NCI-H345 (cell line): Measurements from ENCODE around the gene RGS11.

Experiments
- DNase-seq: peaks from one replicate; lab custom pipeline; 2025; lab: John Stamatoyannopoulos, UW

Gene RGS11

DNA sequence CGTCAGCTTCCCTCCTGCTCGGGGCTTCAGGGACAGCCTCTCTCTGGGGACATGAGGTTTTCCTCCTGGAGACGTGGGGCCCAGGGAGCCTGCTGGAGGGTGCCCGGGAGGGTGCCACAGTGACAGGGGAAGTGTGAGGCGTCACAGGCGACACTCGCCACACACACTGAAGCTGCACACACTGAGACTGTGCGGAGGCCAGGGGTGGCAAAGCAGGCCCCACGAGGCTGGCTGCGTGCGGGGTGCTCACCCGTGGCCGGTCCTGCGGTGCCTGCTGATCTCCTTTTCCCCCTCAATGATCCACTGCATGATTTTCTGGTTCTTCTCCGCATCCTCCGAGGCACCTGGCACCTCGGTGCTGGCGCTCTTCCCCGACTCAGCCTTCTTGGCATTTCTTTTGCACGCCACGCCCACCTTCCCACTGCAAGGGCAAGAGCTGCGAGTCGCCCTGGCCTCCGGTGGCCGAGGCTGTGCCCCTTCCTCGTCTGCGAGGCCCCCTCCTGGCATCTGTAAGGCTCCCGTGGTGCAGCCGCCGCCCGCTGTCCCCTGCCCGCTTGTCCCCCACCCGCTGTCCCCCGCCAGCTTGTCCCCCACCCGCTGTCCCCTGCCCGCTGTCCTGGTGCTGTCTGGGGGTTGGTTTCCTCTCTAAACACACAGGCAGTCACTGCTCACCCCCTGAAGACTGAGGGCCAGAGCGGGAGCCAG lies 21.2 kb upstream of the RGS11 start:
- DNase-seq = no peak

DNA sequence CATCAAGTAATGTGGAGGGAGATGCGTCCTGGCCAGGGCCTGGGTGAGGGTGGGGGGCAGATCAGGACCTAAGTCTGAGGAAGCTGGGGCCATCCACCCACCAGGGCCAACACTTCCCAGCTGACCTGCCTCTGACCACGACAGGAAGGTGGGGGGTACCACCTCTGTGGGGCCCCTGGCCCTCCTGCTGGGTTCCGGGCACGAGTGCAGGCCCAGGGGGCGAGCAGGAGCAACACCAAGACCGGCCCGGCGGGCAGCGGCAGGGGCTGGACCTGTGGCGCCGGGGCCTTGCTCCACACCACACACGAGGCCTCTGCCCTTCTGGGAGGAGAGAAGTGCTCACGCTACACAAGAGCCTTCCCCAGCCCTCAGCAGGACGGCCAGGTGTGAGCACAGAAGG lies 20.5 kb upstream of the RGS11 start:
- DNase-seq = no peak

DNA sequence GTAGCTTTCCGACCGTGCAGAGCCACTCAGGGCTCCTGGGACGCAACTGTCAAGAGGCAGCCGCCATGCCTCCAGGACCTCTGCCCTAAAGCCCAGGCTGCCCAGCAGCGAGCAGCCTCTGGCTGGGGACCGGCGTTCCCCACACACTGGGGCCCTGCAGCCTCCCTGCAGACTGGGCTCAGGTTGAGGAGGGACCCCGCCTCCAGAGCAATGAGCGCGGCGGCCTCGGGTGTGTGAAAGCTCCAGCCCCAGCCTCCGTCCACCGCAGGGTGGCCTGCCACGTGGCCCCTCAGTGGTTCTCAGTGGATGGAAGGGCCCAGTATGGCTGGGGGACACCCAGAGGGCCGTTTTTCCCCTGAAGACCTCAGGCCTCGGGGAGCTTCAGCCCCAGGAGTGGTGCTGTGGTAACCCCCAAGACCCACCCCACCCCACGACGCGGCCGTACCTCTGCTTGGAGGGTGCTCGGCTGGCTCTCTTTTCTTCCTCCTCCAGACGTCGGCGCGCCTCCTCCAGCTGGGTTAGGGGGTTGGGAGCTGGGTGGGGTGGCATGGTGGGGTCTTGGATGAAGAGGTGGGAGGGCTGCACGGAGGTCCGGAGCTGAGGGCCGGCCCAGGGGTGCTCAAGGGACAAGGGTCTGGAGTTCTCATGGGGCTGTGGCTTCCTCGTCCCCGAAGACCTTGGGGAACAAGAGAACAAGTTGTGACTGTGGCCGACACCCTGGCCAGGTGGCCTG lies 17.5 kb upstream of the RGS11 start:
- DNase-seq = no peak

DNA sequence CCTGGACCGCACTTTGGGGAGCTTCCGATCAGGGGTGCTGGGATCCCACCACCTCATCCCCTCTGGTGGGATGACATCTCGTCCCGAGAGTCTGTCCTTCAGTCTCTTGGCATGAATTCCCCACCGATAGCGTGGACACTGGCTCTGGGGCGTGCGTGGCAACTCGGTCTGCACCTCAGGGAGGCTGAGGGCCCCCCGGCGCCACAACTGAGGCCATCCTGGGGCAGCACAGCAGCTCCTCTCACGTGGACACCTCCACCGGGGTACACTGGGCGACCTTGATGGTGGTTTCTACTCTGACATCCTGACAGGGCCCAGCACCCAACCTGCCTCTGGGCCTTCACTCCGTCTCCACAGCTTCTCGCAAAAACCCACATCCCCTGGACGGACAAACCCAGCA lies 15.8 kb upstream of the RGS11 start:
- no peak for DNase-seq

DNA sequence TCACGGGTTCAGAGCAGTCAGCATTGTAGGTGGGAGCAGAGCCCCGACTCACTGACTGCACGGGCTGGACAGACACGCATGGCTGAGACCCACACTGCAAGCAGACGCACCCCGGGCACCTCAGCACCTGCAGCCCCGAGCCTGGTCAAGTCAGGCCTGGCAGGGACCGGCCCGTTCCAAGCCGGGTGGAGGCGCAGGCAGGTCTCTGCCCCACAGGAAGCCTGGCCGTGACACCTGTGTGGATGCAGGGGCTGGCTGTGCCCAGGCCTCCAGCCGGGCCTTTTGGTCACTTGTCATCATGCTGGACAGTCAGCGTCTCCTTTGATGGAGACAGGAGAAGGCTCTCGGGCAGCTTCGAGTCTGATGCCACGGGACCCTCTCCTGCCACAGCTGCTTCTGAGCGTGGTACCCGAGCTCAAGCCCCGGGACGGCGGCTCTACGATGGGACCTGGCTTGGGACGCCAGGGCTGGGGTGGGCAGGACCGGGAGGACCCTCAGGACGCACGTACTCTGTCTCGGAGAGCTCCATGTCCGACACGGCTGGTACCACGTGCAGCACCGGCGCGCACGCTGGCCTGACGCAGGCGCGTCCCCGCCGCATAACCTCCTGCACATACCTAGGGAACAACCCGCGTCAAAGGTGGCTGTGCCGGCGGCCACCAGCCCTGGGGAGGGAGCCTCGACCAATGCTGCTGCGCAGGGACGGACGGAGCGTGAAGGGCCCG lies 15.1 kb upstream of the RGS11 start:
- no peak for DNase-seq

DNA sequence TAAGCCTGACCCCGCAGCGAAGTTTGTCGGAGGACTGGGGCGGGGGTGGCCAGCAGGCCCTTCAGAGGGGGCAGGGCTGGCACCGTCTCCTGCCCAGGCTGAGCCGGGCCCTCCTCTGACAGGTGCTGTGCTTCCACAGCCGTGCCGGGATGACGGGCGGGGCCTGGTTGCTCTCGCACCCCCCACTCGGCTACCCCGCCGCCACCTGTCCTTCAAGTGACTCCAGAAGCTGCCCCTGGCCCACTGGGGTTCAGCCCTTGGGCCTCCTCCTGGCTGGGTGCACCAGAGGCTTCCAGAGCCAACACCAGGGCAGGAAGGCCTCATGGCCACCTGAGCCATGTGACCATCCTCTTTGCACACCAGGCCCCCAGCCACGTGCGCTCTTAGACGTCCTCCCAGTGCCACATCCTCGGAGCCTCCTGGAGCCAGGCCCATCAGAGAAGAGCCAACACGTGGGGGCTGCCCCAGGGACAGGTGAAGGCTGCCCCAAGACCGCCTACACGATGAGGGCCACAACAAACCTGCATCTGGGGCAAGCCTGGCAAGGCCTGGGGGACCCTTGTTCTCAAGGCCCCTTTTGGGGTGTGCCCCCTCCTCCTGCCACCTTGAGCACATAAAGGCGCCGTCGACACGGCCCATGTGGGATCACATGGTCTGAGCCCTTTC lies 14.4 kb upstream of the RGS11 start:
- no peak for DNase-seq

DNA sequence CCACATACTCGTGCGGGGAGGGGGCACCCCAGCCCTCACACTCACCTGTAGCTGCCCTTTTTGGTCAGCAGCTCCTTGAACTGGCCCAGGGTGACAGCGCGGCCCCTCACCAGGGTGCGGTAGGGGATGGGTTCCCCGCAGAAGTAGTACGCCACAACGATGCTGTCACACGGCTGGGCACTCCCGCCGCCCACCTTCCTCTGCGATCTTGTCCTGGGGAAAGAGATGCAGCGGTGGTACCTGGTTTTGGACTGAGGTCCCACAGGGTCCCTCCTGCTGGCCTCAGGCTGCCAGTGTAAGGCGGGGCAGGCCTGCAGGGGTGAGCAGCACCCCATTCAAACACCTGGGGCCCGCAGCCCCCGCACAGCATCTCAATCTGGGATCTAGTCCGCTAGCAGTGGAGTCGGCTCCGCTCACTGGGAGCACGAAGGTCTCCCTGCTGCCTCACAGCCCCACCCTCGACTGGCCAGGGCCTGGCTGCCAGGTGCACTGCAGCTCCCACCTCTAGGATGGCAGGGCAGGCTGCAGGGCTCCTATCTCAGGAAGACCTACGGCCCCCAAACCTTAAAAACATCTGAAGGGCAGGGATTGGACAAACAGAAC lies 13.8 kb upstream of the RGS11 start:
- DNase-seq = no peak

DNA sequence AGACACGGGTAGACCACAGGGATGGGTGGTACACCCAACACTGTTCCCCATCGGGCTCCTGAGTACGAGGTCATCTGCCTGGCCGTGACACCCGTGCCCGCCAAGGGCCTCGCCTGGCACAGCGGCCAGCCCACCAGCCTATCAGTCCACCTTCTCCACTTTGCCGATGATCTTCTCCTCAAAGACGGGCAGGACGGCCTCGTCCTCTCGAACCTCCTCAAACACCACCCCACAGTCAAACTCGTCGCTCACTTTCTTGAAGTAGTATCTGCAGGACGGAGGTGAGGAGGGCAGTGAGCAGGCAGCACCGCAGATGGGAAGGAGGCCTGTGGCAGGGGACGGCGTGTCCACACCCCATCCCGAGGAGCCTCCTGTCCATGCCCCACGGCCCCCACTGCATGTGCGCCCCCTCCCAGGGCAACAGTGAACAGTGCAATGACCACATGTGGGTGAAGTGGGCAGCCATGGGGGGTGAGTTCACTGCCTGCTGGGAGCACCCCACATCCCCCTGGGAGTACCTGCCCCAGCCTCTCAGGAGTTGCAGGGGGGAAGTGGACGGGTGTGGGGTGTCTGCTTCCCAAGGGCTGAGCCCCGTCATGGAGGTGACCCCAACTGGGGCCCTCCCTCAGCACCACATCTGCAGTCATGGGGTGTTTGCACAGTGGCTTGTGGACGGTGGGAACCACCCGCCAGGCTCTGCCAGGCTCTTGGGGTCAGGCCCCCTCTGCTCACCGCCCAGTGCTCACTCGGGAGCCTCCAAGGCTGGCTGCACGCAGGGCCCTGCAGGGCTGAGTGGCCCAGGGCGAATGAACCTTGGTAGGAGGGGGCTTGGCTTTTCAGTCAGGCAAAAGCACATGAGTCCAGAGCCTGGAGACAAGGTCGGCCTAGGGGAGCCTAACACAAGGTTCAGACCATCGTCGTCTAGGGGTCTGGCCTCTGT lies 12.5 kb upstream of the RGS11 start:
- no peak for DNase-seq

DNA sequence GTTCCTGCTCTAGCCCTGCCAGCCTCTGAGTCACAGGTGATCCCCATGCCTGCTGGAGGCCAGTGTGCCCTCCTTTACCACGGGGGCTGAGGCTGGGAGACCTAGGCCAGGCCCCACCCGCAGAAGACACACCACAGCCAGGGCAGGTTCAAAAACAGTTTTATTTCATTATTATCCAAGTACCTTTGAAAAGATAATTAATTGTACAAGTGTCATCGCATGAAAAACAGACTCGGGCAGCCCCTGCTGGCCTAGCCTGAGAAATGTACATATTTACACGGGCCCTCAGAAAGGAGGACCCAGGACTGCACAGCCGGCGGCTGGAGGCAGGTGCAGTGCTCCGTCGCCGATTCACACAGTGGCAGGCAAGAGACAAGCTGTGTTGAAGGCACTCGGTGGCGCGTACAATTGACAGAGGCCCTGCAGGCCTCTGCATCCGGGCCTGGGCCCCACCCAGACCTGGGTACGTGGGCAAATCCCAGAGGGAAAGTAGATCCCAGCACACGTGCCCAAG lies 11.6 kb upstream of the RGS11 start:
- DNase-seq = peak; percentile 84

DNA sequence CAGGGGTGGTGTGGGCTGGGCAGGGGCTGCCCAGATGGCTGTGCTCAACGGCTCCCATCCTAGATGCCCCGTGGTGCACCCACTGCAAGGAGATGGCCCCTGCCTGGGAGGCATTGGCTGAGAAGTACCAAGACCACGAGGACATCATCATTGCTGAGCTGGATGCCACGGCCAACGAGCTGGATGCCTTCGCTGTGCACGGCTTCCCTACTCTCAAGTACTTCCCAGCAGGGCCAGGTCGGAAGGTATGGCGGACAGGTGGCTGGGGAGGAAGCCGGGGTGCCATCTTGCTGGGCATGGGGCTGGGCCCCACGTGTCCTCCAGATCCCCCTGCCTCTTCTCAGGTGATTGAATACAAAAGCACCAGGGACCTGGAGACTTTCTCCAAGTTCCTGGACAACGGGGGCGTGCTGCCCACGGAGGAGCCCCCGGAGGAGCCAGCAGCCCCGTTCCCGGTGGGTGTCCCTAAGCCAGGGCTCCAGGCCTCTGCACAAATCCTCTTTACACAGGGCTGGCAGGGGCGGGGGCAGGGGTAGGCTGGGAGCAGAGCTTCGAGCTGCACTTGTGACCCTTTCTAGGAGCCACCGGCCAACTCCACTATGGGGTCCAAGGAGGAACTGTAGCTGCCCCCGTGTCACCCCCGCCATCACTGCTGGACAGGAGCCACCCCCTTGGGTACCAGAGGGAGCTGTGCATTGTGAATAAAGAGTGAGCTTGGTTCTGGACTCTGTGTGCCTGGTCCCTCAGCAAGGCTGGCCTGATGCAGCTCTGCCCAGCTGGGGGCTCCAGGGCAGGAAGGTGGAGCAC lies 10.9 kb upstream of the RGS11 start:
- DNase-seq = no peak

DNA sequence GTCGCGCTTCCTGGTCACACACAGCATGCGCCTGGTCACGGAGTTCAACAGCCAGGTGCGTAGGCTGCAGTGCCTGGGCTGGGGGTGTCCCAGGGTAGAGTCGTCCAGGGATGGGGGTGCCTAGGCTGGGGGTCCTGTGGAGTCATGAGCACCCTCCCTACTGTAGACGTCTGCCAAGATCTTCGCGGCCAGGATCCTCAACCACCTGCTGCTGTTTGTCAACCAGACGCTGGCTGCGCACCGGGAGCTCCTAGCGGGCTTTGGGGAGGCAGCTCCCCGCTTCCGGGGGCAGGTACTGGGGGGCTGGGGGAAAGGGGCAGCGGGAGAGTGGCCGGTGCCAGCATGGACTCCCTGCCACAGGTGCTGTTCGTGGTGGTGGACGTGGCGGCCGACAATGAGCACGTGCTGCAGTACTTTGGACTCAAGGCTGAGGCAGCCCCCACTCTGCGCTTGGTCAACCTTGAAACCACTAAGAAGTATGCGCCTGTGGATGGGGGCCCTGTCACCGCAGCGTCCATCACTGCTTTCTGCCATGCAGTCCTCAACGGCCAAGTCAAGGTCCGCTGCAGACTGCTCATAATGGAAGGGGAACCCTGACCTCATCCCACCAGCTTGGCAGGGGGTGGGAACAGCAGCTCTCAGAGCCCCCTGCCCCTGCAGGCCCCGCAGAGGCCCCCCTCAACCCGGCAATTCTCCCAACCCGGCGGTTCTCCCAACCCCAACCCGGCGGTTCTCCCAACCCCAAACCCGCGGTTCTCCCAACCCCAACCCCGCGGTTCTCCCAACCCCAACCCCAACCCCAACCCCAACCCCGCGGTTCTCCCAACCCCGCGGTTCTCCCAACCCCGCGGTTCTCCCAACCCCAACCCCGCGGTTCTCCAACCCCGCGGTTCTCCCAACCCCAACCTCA lies 9.7 kb upstream of the RGS11 start:
- no peak for DNase-seq

DNA sequence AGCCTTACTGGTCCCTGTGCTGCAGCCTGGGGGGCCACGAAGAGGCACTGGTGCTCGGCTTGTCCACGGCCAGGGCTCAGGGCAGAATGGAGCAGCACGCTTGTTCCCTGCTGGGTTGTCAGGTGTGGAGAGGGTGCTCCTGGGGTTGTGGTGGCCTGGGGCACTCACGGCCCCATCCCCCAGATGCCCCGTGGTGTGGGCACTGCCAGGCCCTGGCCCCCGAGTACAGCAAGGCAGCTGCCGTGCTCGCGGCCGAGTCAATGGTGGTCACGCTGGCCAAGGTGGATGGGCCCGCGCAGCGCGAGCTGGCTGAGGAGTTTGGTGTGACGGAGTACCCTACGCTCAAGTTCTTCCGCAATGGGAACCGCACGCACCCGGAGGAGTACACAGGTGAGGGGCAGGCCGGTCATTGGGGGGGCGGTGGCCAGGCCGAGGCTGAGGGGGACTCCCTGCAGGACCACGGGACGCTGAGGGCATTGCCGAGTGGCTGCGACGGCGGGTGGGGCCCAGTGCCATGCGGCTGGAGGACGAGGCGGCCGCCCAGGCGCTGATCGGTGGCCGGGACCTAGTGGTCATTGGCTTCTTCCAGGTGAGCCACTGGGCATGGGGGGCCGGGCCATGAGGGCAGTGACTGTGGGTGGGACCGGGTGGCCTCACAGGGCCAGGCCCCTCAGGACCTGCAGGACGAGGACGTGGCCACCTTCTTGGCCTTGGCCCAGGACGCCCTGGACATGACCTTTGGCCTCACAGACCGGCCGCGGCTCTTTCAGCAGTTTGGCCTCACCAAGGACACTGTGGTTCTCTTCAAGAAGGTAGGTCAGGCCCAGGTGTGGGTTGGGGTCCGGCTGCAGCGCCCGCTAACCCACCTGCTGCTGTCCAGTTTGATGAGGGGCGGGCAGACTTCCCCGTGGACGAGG lies 8.7 kb upstream of the RGS11 start:
- no peak for DNase-seq

DNA sequence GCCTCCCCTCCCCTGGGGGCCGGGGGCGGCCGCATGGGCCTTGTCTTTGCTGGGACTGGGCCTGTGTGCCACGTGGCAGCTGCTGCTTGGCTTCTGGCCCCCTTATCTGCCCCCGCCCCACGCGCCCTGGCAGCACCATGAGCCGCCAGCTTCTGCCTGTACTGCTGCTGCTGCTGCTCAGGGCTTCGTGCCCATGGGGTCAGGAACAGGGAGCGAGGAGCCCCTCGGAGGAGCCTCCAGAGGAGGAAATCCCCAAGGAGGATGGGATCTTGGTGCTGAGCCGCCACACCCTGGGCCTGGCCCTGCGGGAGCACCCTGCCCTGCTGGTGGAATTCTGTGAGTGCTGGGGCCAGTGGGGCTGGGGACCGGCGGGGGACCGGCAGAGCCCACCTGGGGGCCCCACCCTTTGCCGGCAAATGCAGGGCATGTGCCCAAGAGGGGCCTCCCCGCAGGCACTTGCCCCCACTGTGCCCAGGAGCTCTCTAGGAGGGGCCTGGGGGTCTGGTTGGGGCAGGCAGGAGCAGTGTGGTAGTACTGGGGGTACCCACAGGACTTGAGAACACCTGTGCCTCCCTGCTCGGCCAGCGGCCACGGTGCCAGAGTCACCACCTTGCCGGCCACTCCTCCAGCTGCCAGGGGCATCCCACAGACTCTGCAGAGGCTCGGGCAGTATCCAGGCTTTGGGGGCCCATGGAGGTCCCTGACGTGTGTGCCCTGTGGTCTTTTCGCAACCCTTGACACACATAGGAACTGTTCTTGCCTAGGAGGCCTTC lies 7.5 kb upstream of the RGS11 start, which contains the start of gene PDIA2:
PDIA2 (plus strand) TSS at position 132 of the 773 bp plus-strand sequence; CDS start at position 138, 6 bp downstream.
- no peak for DNase-seq

DNA sequence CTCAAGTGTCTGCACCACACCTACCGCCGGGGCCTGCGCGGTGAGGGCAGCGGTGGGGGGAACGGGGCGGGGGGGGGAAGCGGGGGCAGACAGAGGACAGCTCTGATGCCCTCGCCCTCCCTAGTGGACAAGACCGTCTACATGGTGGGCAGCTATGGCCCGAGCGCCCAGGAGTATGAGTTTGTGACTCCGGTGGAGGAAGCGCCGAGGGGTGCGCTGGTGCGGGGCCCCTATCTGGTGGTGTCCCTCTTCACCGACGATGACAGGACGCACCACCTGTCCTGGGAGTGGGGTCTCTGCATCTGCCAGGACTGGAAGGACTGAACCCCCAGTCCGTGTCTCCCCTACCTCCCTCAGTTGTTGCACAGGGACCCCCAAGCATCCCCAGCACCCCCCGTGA lies 6.7 kb upstream of the RGS11 start:
- no peak for DNase-seq

DNA sequence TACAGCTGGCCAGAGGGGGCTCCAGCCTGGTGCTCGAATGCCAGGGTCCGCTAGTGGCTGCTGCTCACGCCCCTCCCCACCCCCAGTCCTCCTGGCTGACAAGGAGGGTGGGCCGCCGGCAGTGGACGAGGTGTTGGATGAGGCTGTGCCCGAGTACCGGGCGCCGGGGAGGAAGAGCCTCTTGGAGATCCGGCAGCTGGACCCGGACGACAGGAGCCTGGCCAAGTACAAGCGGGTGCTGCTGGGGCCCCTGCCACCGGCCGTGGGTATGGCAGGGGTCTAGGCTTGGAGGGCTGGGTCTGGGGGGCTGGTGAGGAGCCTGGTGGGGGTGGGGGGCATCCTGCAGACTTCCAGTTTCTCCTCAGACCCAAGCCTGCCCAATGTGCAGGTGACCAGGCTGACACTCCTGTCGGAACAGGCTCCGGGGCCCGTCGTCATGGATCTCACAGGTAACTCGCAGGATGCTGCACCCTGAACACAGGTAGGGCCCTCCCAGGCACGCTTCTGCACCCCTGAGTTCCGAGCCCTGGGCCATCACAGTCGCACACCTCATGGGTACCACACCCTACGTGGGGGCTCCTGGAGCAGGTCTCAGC lies 6.0 kb upstream of the RGS11 start:
- no peak for DNase-seq

DNA sequence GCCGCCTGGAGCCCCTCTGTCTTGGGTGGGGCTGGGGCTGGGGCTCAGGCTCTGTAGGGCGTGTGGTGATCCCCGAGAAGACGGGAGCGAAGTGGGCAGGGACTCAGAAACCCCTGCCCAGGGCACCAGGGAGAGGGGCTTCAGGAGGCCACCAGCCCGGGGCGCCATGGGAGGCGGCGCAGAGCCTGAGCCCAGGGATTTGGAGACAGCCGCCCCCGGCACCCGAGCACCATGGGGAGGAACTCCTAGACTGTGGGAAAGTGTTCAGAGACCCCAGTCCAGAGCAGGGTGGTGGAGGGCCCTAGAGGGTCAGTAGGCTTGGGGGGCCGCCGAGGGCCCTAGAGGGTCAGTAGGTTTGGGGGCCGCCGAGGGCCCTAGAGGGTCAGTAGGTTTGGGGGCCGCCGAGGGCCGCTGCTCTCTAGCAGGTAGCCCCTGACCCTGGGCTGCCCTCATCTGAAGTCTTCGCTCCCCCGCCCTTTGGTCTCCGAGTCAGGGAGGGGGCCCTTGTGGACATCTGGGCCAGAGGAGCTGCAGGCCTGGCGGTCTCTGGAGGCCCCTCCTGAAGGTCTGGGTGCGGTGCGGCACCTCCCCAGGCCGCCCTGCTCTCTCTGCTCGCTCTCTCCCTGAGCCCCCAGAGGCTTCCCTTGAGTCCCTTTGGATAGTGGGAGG lies 5.4 kb upstream of the RGS11 start:
- no peak for DNase-seq
